CD14-positive monocyte (primary cell): Measurements from ENCODE around the gene FAM184A. TPM values are rescaled to one million over a fixed set of nuclear protein-coding genes. Genes with fewer than 3 reads are reported as not detected.

Source experiments
- DNase-seq, 3 donors: peaks; one replicate each; pipeline ENCODE4 v3.0.0-alpha.2; 2011 to 2022
- H2AFZ ChIP-seq: 2 replicates; pipeline ENCODE4 v1.6.0; 2012; ENCODE audit warnings: mild to moderate bottlenecking, low read depth, low read length, inconsistent platforms; ENCODE audit not compliant: insufficient read depth, poor library complexity, severe bottlenecking
- H3K27ac ChIP-seq, 2 donors: 1 replicate in 1 of 2; 2 replicates in 1 of 2; pipeline ENCODE4 v1.5.1; 2012 to 2013; ENCODE audit warnings: low read length in 2 of 2, control low read depth in 1 of 2, inconsistent platforms in 1 of 2, low read depth in 1 of 2, mild to moderate bottlenecking in 1 of 2
- H3K27me3 ChIP-seq, 2 donors: one replicate each; pipeline versions ENCODE4 v1.6.0 to v1.6.1; 2011 to 2013; ENCODE audit warnings: low read length in 2 of 2; ENCODE audit not compliant: control insufficient read depth in 2 of 2, insufficient read depth in 2 of 2
- H3K36me3 ChIP-seq, 2 donors: replicated peaks in 1 of 2; 1 replicate in 1 of 2; 2 replicates in 1 of 2; pipeline versions ENCODE4 v1.5.1 to v1.6.1; 2012 to 2013; ENCODE audit warnings: low read length in 2 of 2, control low read depth in 1 of 2, inconsistent platforms in 1 of 2, mild to moderate bottlenecking in 1 of 2; ENCODE audit not compliant: insufficient read depth in 2 of 2, control insufficient read depth in 1 of 2
- H3K4me1 ChIP-seq, 2 donors: 1 replicate in 1 of 2; 2 replicates in 1 of 2; pipeline versions ENCODE4 v1.5.1 to v1.6.1; 2012 to 2013; ENCODE audit warnings: low read length in 2 of 2, control low read depth in 1 of 2, inconsistent platforms in 1 of 2, mild to moderate bottlenecking in 1 of 2, moderate library complexity in 1 of 2; ENCODE audit not compliant: insufficient read depth in 2 of 2, control insufficient read depth in 1 of 2
- H3K4me2 ChIP-seq: replicated peaks from 2 replicates; pipeline ENCODE3; 2012; ENCODE audit warnings: low read length, moderate library complexity, mild to moderate bottlenecking; ENCODE audit not compliant: poor library complexity, severe bottlenecking; ENCODE audit errors: extremely low read depth
- H3K4me3 ChIP-seq, 3 experiments: fragments of 200-600 bp in 1 of 3; sonication (generic) in 1 of 3; replicated peaks in 1 of 3; 1 replicate in 2 of 3; 2 replicates in 1 of 3; pipeline ENCODE4 v1.5.1; 2011 to 2013; ENCODE audit warnings: low read length in 3 of 3, mild to moderate bottlenecking in 3 of 3, control low read depth in 2 of 3, low read depth in 2 of 3, inconsistent platforms in 1 of 3, moderate library complexity in 1 of 3
- H3K79me2 ChIP-seq: 2 replicates; pipeline ENCODE4 v1.6.0; 2012; ENCODE audit warnings: mild to moderate bottlenecking, control low read depth, inconsistent platforms, low read length, moderate library complexity; ENCODE audit not compliant: insufficient read depth
- H3K9ac ChIP-seq: 2 replicates; pipeline ENCODE4 v1.6.0; 2017; ENCODE audit warnings: low read length, mild to moderate bottlenecking; ENCODE audit not compliant: insufficient read depth, poor library complexity, severe bottlenecking
- H3K9me3 ChIP-seq, 2 donors: replicated peaks in 1 of 2; 1 replicate in 1 of 2; 2 replicates in 1 of 2; pipeline versions ENCODE4 v1.5.1 to v1.6.1; 2012 to 2013; ENCODE audit warnings: low read length in 2 of 2, control low read depth in 1 of 2; ENCODE audit not compliant: control insufficient read depth in 1 of 2, insufficient read depth in 1 of 2
- H4K20me1 ChIP-seq: 2 replicates; pipeline ENCODE4 v1.6.0; 2012; ENCODE audit warnings: mild to moderate bottlenecking, low read length, control low read depth, moderate library complexity; ENCODE audit not compliant: insufficient read depth
- H3K27ac Mint-ChIP-seq, 7 donors: one replicate each; pipeline ENCODE4 v1.8.0; 2020; ENCODE audit warnings: mild to moderate bottlenecking in 7 of 7, mixed read lengths in 7 of 7, moderate library complexity in 6 of 7, inconsistent platforms in 2 of 7
- H3K27me3 Mint-ChIP-seq, 3 donors: one replicate each; pipeline ENCODE4 v1.8.0; 2021 to 2022; ENCODE audit warnings: low read depth in 3 of 3, mild to moderate bottlenecking in 3 of 3, mixed read lengths in 3 of 3, moderate library complexity in 3 of 3, inconsistent platforms in 1 of 3
- H3K36me3 Mint-ChIP-seq, 2 donors: one replicate each; pipeline ENCODE4 v1.8.0; 2020; ENCODE audit warnings: mixed read lengths in 2 of 2, inconsistent platforms in 1 of 2, mild to moderate bottlenecking in 1 of 2
- H3K4me1 Mint-ChIP-seq: one replicate; pipeline ENCODE4 v1.8.0; 2020; ENCODE audit warnings: mild to moderate bottlenecking, mixed read lengths
- H3K4me3 Mint-ChIP-seq, 2 donors: one replicate each; pipeline ENCODE4 v1.8.0; 2020; ENCODE audit warnings: mild to moderate bottlenecking in 2 of 2, mixed read lengths in 2 of 2, moderate library complexity in 1 of 2
- H3K9me3 Mint-ChIP-seq, 7 donors: one replicate each; pipeline ENCODE4 v1.8.0; 2020 to 2022; ENCODE audit warnings: mixed read lengths in 7 of 7, mild to moderate bottlenecking in 6 of 7, moderate library complexity in 6 of 7, inconsistent platforms in 2 of 7
- WGBS: methylation state at CpG from one replicate; pipeline ENCODE4 v1.1.5; 2013; ENCODE audit warnings: missing lambda C conversion rate; ENCODE audit not compliant: insufficient coverage; 5-methylcytosine and 5-hydroxymethylcytosine counted together
- intact Hi-C, 2 donors: fragments of 100-400 bp; cut with micrococcal nuclease; formaldehyde crosslinking; loops; one replicate each; pipeline versions ENCODE4 v1.15.0 to v1.15.1; 2023
- polyA plus RNA-seq, 3 donors: library from polyadenylated mRNA; depleted of rRNA in 1 of 3; unstranded in 2 of 3; stranded (reverse) in 1 of 3; fragments of 300-500 nt in 2 of 3; fragments of >200 nt in 1 of 3; fragmentation: Illumina TruSeq in 2 of 3; gene quantifications; 1 replicate in 2 of 3; 2 replicates in 1 of 3; pipeline ENCODE4 v1.2.3, GENCODE V29; 2012 to 2021
- TF ChIP-seq, protein P1 (sequence below): fragments of 200-600 bp; IDR thresholded peaks from one replicate; pipeline ENCODE4 v1.8.0; 2022; ENCODE audit warnings: antibody characterized with exemption, mild to moderate bottlenecking

The FAM184A gene
- polyA plus RNA-seq, 3 donors: not detected

DNA sequence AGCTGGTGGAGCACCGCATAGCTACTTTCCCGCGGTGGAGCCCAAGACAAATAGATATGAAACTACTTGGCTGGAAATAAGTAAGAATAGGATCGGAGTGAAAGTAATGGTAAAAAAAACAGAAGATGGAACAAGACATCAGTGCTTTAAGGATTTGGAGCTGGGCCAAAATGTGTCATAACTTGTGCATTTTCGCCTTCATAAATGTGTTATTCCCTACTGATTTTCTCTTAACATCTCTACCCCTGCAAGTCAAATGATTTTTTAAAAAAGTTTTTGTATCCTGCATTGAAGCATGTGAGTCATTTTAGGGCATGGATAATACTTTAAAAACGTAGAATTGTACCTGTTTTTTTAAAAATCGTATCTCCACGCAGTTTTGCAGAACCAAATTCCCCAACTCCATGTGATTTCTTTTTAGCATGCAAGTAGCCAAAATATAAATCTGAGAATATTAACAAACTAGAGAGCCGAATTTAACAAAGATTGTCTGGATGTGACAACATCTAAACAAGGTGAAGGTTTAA is 882 bp upstream of the FAM184A start:
- H3K4me1 Mint-ChIP-seq: peaks cover 19% of the 10 kb centered on the region
- peaks cover 38 to 49% (median 40%) of the 10 kb centered on the region in 3 donors for H3K27me3 Mint-ChIP-seq
- H3K9me3 Mint-ChIP-seq: peaks cover 10 to 24% (median 19%) of the 10 kb centered on the region in 7 donors
- TF ChIP-seq, protein P1, sequence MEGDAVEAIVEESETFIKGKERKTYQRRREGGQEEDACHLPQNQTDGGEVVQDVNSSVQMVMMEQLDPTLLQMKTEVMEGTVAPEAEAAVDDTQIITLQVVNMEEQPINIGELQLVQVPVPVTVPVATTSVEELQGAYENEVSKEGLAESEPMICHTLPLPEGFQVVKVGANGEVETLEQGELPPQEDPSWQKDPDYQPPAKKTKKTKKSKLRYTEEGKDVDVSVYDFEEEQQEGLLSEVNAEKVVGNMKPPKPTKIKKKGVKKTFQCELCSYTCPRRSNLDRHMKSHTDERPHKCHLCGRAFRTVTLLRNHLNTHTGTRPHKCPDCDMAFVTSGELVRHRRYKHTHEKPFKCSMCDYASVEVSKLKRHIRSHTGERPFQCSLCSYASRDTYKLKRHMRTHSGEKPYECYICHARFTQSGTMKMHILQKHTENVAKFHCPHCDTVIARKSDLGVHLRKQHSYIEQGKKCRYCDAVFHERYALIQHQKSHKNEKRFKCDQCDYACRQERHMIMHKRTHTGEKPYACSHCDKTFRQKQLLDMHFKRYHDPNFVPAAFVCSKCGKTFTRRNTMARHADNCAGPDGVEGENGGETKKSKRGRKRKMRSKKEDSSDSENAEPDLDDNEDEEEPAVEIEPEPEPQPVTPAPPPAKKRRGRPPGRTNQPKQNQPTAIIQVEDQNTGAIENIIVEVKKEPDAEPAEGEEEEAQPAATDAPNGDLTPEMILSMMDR: no peak
- 0% methylated on average over 3 of the region's 9 CpGs for WGBS
- Histone ChIP-seq H3K4me3 (peak overlapping the region; percentile 47 to 88 (median 57)), H2AFZ (peak overlapping the region; percentile 95), H3K9ac (peak overlapping the region; percentile 69), H3K9me3 (peaks cover 9 to 10% of the 10 kb centered on the region in 2 donors), H3K4me2 (peak overlapping the region; percentile 98), H3K4me1 (peaks cover 6 to 22% of the 10 kb centered on the region in 2 donors), H3K36me3 (no peaks in the 10 kb centered on the region), H3K79me2 (no peaks in the 10 kb centered on the region), H3K27ac (peak overlapping the region in 1 of 2 donors; percentile 14), H4K20me1 (no peaks in the 10 kb centered on the region), H3K27me3 (peaks cover 20 to 40% of the 10 kb centered on the region in 2 donors)
- H3K36me3 Mint-ChIP-seq: peaks cover 0 to 6% of the 10 kb centered on the region in 2 donors
- H3K27ac Mint-ChIP-seq: peak overlapping the region in 5 of 7 donors; percentile 9 to 82 (median 78)
- intact Hi-C loops: no loop called here
- H3K4me3 Mint-ChIP-seq: peak overlapping the region; percentile 95 to 97
- peak; percentile 15 to 43 (median 36) for DNase-seq

DNA sequence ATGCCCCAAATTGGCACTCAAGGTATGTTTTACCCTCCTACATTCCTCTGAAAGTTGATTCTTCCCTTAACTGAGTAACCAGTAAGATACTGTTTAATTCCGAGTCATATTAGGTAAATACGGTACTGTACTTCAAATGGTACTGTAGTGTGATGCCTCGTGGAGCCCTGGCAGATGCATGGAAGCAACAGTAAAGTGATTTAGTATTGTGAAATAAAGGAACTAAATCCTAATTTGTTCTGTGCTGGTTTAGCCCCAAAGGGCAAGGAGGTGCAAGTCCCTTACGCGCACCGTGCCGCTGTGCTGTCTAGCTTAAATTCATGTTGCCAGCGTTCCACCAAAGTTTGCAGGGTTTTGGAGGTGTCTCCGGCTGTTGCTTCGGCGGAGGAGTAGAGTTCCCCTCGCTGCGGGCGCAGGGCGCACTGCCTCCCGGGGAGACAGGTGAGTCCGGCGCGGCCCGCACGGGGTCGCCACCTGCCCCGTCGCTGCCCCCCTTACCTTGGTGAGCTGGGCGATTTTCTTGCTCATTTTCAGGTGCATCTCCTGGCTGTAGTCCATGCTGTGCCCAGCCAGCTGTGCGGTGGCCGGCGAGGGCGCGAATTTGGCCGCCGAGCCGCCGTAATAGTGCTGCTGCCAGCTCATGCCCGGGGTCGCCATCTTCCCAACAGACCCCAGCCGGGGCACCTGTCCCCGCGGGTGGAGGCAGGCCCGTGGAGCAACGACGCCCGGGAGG is 655 bp downstream of the FAM184A start:
- peak overlapping the region; percentile 42 to 88 (median 47) for H3K4me3 ChIP-seq
- no peaks in the 10 kb centered on the region for H3K36me3 Mint-ChIP-seq
- peak overlapping the region; percentile 74 to 87 for H3K4me3 Mint-ChIP-seq
- H2AFZ ChIP-seq: peak overlapping the region; percentile 95
- peaks cover 5 to 12% (median 8%) of the 10 kb centered on the region in 7 donors for H3K9me3 Mint-ChIP-seq
- peaks cover 19% of the 10 kb centered on the region for H3K4me1 Mint-ChIP-seq
- H3K9ac ChIP-seq: peak overlapping the region; percentile 69
- peaks cover 20 to 40% of the 10 kb centered on the region in 2 donors for H3K27me3 ChIP-seq
- H4K20me1 ChIP-seq: no peaks in the 10 kb centered on the region
- 1% methylated on average over 42 of the region's 43 CpGs for WGBS
- H3K79me2 ChIP-seq: no peaks in the 10 kb centered on the region
- no peak overlapping the region for H3K27ac ChIP-seq
- no peak overlapping the region for H3K27ac Mint-ChIP-seq
- H3K36me3 ChIP-seq: no peaks in the 10 kb centered on the region
- intact Hi-C loops: no loop called here
- H3K4me1 ChIP-seq: peaks cover 6 to 22% of the 10 kb centered on the region in 2 donors
- peaks cover 3 to 4% of the 10 kb centered on the region in 2 donors for H3K9me3 ChIP-seq
- DNase-seq: peak in 2 of 3 donors; percentile 4 to 8
- peaks cover 38 to 49% (median 40%) of the 10 kb centered on the region in 3 donors for H3K27me3 Mint-ChIP-seq
- H3K4me2 ChIP-seq: peak overlapping the region; percentile 98
- TF ChIP-seq, protein P1: no peak
